ENCODE data around the gene EFCAB8. TPM values are rescaled to one million over a fixed set of nuclear protein-coding genes. Genes with fewer than 3 reads are reported as not detected.

The EFCAB8 gene
- total and polyA plus RNA-seq, 4 donors = 0.10 to 0.36 (median 0.20) TPM

- no CpG with 5 or more reads among the region's 1 CpG for WGBS (ENCODE audit: insufficient coverage)
- no peak for DNase-seq (ENCODE audit: low read depth in 4 of 6, low spot score in 6 of 6)
- Histone ChIP-seq H3K27me3 (ENCODE audit: control insufficient read depth, insufficient read depth, low read length) (no peaks in the 10 kb centered on the region), H3K27ac (ENCODE audit: low read depth, low read length) (no peak overlapping the region), H3K9me3 (ENCODE audit: control insufficient read depth, insufficient read depth, low read length) (peaks cover 3% of the 10 kb centered on the region), H3K4me3 (ENCODE audit: low read depth, low read length) (no peak overlapping the region), H3K36me3 (ENCODE audit: control insufficient read depth, insufficient read depth, low read length) (no peaks in the 10 kb centered on the region), H3K4me1 (ENCODE audit: control insufficient read depth, insufficient read depth, low read length) (no peaks in the 10 kb centered on the region)
Observed at GRCh38 chr20:32918751-32919150, 60.0 kb downstream of the EFCAB8 start.

GRCh38 chr20:32920066-32920465 lies 61.3 kb downstream of the EFCAB8 start:
- Histone ChIP-seq H3K36me3 (ENCODE audit: control insufficient read depth, insufficient read depth, low read length) (no peaks in the 10 kb centered on the region), H3K27ac (ENCODE audit: low read depth, low read length) (no peak overlapping the region), H3K9me3 (ENCODE audit: control insufficient read depth, insufficient read depth, low read length) (peaks cover 3% of the 10 kb centered on the region), H3K4me1 (ENCODE audit: control insufficient read depth, insufficient read depth, low read length) (no peaks in the 10 kb centered on the region), H3K27me3 (ENCODE audit: control insufficient read depth, insufficient read depth, low read length) (no peaks in the 10 kb centered on the region), H3K4me3 (ENCODE audit: low read depth, low read length) (no peak overlapping the region)
- no peak for DNase-seq (ENCODE audit: low read depth in 4 of 6, low spot score in 6 of 6)
- 94% methylated on average over 12 of the region's 12 CpGs for WGBS (ENCODE audit: insufficient coverage)

- no peak for DNase-seq (ENCODE audit: low read depth in 4 of 6, low spot score in 6 of 6)
- H3K27me3 ChIP-seq (ENCODE audit: control insufficient read depth, insufficient read depth, low read length) = no peaks in the 10 kb centered on the region
- H3K27ac ChIP-seq (ENCODE audit: low read depth, low read length) = no peak overlapping the region
- no peak overlapping the region for H3K4me3 ChIP-seq (ENCODE audit: low read depth, low read length)
- H3K36me3 ChIP-seq (ENCODE audit: control insufficient read depth, insufficient read depth, low read length) = no peaks in the 10 kb centered on the region
- WGBS (ENCODE audit: insufficient coverage) = no CpG with 5 or more reads among the region's 6 CpGs
- no peaks in the 10 kb centered on the region for H3K9me3 ChIP-seq (ENCODE audit: control insufficient read depth, insufficient read depth, low read length)
- no peaks in the 10 kb centered on the region for H3K4me1 ChIP-seq (ENCODE audit: control insufficient read depth, insufficient read depth, low read length)
Observed at GRCh38 chr20:32920530-32921298, 62.0 kb downstream of the EFCAB8 start.

GRCh38 chr20:32922466-32922865 lies 63.7 kb downstream of the EFCAB8 start:
- 71% methylated on average over 1 of the region's 3 CpGs for WGBS (ENCODE audit: insufficient coverage)
- no peak overlapping the region for H3K27ac ChIP-seq (ENCODE audit: low read depth, low read length)
- H3K27me3 ChIP-seq (ENCODE audit: control insufficient read depth, insufficient read depth, low read length) = no peaks in the 10 kb centered on the region
- H3K4me1 ChIP-seq (ENCODE audit: control insufficient read depth, insufficient read depth, low read length) = no peaks in the 10 kb centered on the region
- H3K36me3 ChIP-seq (ENCODE audit: control insufficient read depth, insufficient read depth, low read length) = no peaks in the 10 kb centered on the region
- H3K4me3 ChIP-seq (ENCODE audit: low read depth, low read length) = no peak overlapping the region
- DNase-seq (ENCODE audit: low read depth in 4 of 6, low spot score in 6 of 6) = no peak
- no peaks in the 10 kb centered on the region for H3K9me3 ChIP-seq (ENCODE audit: control insufficient read depth, insufficient read depth, low read length)

GRCh38 chr20:32924781-32925180 lies 66.1 kb downstream of the EFCAB8 start:
- Histone ChIP-seq H3K9me3 (ENCODE audit: control insufficient read depth, insufficient read depth, low read length) (no peaks in the 10 kb centered on the region), H3K36me3 (ENCODE audit: control insufficient read depth, insufficient read depth, low read length) (no peaks in the 10 kb centered on the region), H3K4me1 (ENCODE audit: control insufficient read depth, insufficient read depth, low read length) (no peaks in the 10 kb centered on the region), H3K4me3 (ENCODE audit: low read depth, low read length) (no peak overlapping the region), H3K27me3 (ENCODE audit: control insufficient read depth, insufficient read depth, low read length) (no peaks in the 10 kb centered on the region), H3K27ac (ENCODE audit: low read depth, low read length) (no peak overlapping the region)
- DNase-seq (ENCODE audit: low read depth in 4 of 6, low spot score in 6 of 6) = no peak
- no CpG with 5 or more reads among the region's 1 CpG for WGBS (ENCODE audit: insufficient coverage)

GRCh38 chr20:32925481-32926196 lies 66.9 kb downstream of the EFCAB8 start:
- no peaks in the 10 kb centered on the region for H3K4me1 ChIP-seq (ENCODE audit: control insufficient read depth, insufficient read depth, low read length)
- H3K27me3 ChIP-seq (ENCODE audit: control insufficient read depth, insufficient read depth, low read length) = no peaks in the 10 kb centered on the region
- no peak overlapping the region for H3K4me3 ChIP-seq (ENCODE audit: low read depth, low read length)
- WGBS (ENCODE audit: insufficient coverage) = 89% methylated on average over 17 of the region's 17 CpGs
- no peaks in the 10 kb centered on the region for H3K9me3 ChIP-seq (ENCODE audit: control insufficient read depth, insufficient read depth, low read length)
- no peak for DNase-seq (ENCODE audit: low read depth in 4 of 6, low spot score in 6 of 6)
- H3K36me3 ChIP-seq (ENCODE audit: control insufficient read depth, insufficient read depth, low read length) = no peaks in the 10 kb centered on the region
- H3K27ac ChIP-seq (ENCODE audit: low read depth, low read length) = no peak overlapping the region

- DNase-seq (ENCODE audit: low read depth in 4 of 6, low spot score in 6 of 6) = no peak
- Histone ChIP-seq H3K4me1 (ENCODE audit: control insufficient read depth, insufficient read depth, low read length) (no peaks in the 10 kb centered on the region), H3K4me3 (ENCODE audit: low read depth, low read length) (no peak overlapping the region), H3K27me3 (ENCODE audit: control insufficient read depth, insufficient read depth, low read length) (no peaks in the 10 kb centered on the region), H3K9me3 (ENCODE audit: control insufficient read depth, insufficient read depth, low read length) (no peaks in the 10 kb centered on the region), H3K36me3 (ENCODE audit: control insufficient read depth, insufficient read depth, low read length) (no peaks in the 10 kb centered on the region), H3K27ac (ENCODE audit: low read depth, low read length) (no peak overlapping the region)
- WGBS (ENCODE audit: insufficient coverage) = no CpG with 5 or more reads among the region's 3 CpGs
Observed at GRCh38 chr20:32929162-32929561, 70.4 kb downstream of the EFCAB8 start.

GRCh38 chr20:32930181-32930580 lies 71.5 kb downstream of the EFCAB8 start:
- H3K27ac ChIP-seq (ENCODE audit: low read depth, low read length) = no peak overlapping the region
- H3K4me1 ChIP-seq (ENCODE audit: control insufficient read depth, insufficient read depth, low read length) = no peaks in the 10 kb centered on the region
- no peaks in the 10 kb centered on the region for H3K36me3 ChIP-seq (ENCODE audit: control insufficient read depth, insufficient read depth, low read length)
- DNase-seq (ENCODE audit: low read depth in 4 of 6, low spot score in 6 of 6) = no peak
- H3K9me3 ChIP-seq (ENCODE audit: control insufficient read depth, insufficient read depth, low read length) = no peaks in the 10 kb centered on the region
- WGBS (ENCODE audit: insufficient coverage) = 80% methylated on average over 8 of the region's 10 CpGs
- no peaks in the 10 kb centered on the region for H3K27me3 ChIP-seq (ENCODE audit: control insufficient read depth, insufficient read depth, low read length)
- no peak overlapping the region for H3K4me3 ChIP-seq (ENCODE audit: low read depth, low read length)

- Histone ChIP-seq H3K36me3 (ENCODE audit: control insufficient read depth, insufficient read depth, low read length) (no peaks in the 10 kb centered on the region), H3K27me3 (ENCODE audit: control insufficient read depth, insufficient read depth, low read length) (no peaks in the 10 kb centered on the region), H3K27ac (ENCODE audit: low read depth, low read length) (no peak overlapping the region), H3K4me3 (ENCODE audit: low read depth, low read length) (no peak overlapping the region), H3K4me1 (ENCODE audit: control insufficient read depth, insufficient read depth, low read length) (no peaks in the 10 kb centered on the region), H3K9me3 (ENCODE audit: control insufficient read depth, insufficient read depth, low read length) (no peaks in the 10 kb centered on the region)
- WGBS (ENCODE audit: insufficient coverage) = 92% methylated on average over 2 of the region's 5 CpGs
- DNase-seq (ENCODE audit: low read depth in 4 of 6, low spot score in 6 of 6) = no peak
Observed at GRCh38 chr20:32930701-32931100, 72.0 kb downstream of the EFCAB8 start.

GRCh38 chr20:32934580-32934979 lies 75.9 kb downstream of the EFCAB8 start:
- no peak overlapping the region for H3K27ac ChIP-seq (ENCODE audit: low read depth, low read length)
- 83% methylated on average over 1 of the region's 4 CpGs for WGBS (ENCODE audit: insufficient coverage)
- no peak overlapping the region for H3K4me3 ChIP-seq (ENCODE audit: low read depth, low read length)
- H3K9me3 ChIP-seq (ENCODE audit: control insufficient read depth, insufficient read depth, low read length) = no peaks in the 10 kb centered on the region
- H3K36me3 ChIP-seq (ENCODE audit: control insufficient read depth, insufficient read depth, low read length) = no peaks in the 10 kb centered on the region
- no peaks in the 10 kb centered on the region for H3K4me1 ChIP-seq (ENCODE audit: control insufficient read depth, insufficient read depth, low read length)
- no peak for DNase-seq (ENCODE audit: low read depth in 4 of 6, low spot score in 6 of 6)
- H3K27me3 ChIP-seq (ENCODE audit: control insufficient read depth, insufficient read depth, low read length) = no peaks in the 10 kb centered on the region

Measured in spinal cord (tissue), 10 donors.